B cell (primary cell): ENCODE measurements around the gene ATP12A. TPM values are rescaled to one million over a fixed set of nuclear protein-coding genes. Genes with fewer than 3 reads are reported as not detected.

Experiments
- ATAC-seq: fragments of 200-7000 bp; cut with Tn5 transposase; one replicate; pipeline ENCODE4 v1.10.0; 2021; ENCODE audit warnings: low read depth, mild to moderate bottlenecking, moderate number of reproducible peaks, moderate library complexity
- CTCF ChIA-PET: fragments of 350-600 bp; sonication (Branson Sonifier 250); formaldehyde crosslinking; loops from one replicate; lab custom pipeline; 2021; ENCODE audit warnings: antibody characterized with exemption, inconsistent platforms; lab: Charles Lee
- POLR2A ChIA-PET: fragments of 350-600 bp; sonication (Branson Sonifier 250); formaldehyde crosslinking; loops from one replicate; lab custom pipeline; 2021; ENCODE audit warnings: antibody characterized with exemption; lab: Charles Lee
- DNase-seq: peaks from one replicate; pipeline ENCODE4 v3.0.0; 2013
- H2AFZ ChIP-seq: 2 replicates; pipeline ENCODE4 v1.6.1; 2012; ENCODE audit warnings: mild to moderate bottlenecking, low read depth, low read length; ENCODE audit not compliant: insufficient read depth, poor library complexity, severe bottlenecking
- H3K27ac ChIP-seq, 2 donors: 1 replicate in 1 of 2; 2 replicates in 1 of 2; pipeline ENCODE4 v1.5.1; 2012 to 2013; ENCODE audit warnings: low read length in 2 of 2, mild to moderate bottlenecking in 2 of 2, moderate library complexity in 1 of 2
- H3K27me3 ChIP-seq, 4 experiments: fragments of 200-600 bp in 1 of 4; sonication (generic) in 1 of 4; replicated peaks in 1 of 4; 1 replicate in 2 of 4; 2 replicates in 2 of 4; pipeline versions ENCODE4 v1.6.1 to v1.7.0; 2013 to 2016; ENCODE audit warnings: low read length in 3 of 4, mild to moderate bottlenecking in 2 of 4, mixed read lengths in 1 of 4, moderate library complexity in 1 of 4; ENCODE audit not compliant: insufficient read depth in 4 of 4, control insufficient read depth in 3 of 4; ENCODE audit errors: control extremely low read depth in 1 of 4
- H3K36me3 ChIP-seq, 2 experiments: replicated peaks in 1 of 2; 1 replicate in 1 of 2; 2 replicates in 1 of 2; pipeline versions ENCODE4 v1.6.1 to v1.7.1; 2013; ENCODE audit warnings: low read length in 1 of 2; ENCODE audit not compliant: insufficient read depth in 2 of 2, control insufficient read depth in 1 of 2; ENCODE audit errors: control extremely low read depth in 1 of 2, extremely low read depth in 1 of 2
- H3K4me1 ChIP-seq, 2 donors: fragments of 200-600 bp in 1 of 2; sonication (generic) in 1 of 2; 1 replicate in 1 of 2; 2 replicates in 1 of 2; pipeline versions ENCODE4 v1.5.1 to v1.6.1; 2013 to 2017; ENCODE audit warnings: low read length in 2 of 2; ENCODE audit not compliant: control insufficient read depth in 2 of 2, insufficient read depth in 2 of 2
- H3K4me2 ChIP-seq: replicated peaks from 2 replicates; pipeline ENCODE3; 2012; ENCODE audit warnings: mild to moderate bottlenecking, low read depth, low read length; ENCODE audit not compliant: poor library complexity, severe bottlenecking
- H3K4me3 ChIP-seq, 5 experiments: fragments of 200-600 bp in 1 of 5; sonication (generic) in 1 of 5; 1 replicate in 3 of 5; 2 replicates in 2 of 5; pipeline versions ENCODE4 v1.5.1 to v1.7.0; 2011 to 2016; ENCODE audit warnings: low read length in 4 of 5, mild to moderate bottlenecking in 4 of 5, low read depth in 2 of 5, control low read depth in 1 of 5, moderate library complexity in 1 of 5; ENCODE audit not compliant: insufficient read depth in 1 of 5; ENCODE audit errors: control extremely low read depth in 1 of 5, extremely low read depth in 1 of 5
- H3K79me2 ChIP-seq: fragments of 200-600 bp; sonication (generic); one replicate; pipeline ENCODE4 v1.6.0; 2016; ENCODE audit warnings: low read length; ENCODE audit not compliant: control insufficient read depth, insufficient read depth
- H3K9ac ChIP-seq: fragments of 200-600 bp; sonication (generic); 2 replicates; pipeline ENCODE4 v1.6.1; 2017; ENCODE audit warnings: mild to moderate bottlenecking, low read length, moderate library complexity
- H3K9me3 ChIP-seq, 3 donors: one replicate each; pipeline versions ENCODE4 v1.6.1 to v1.7.1; 2013; ENCODE audit warnings: low read length in 2 of 3; ENCODE audit not compliant: control insufficient read depth in 2 of 3, insufficient read depth in 1 of 3; ENCODE audit errors: control extremely low read depth in 1 of 3
- H4K20me1 ChIP-seq: 2 replicates; pipeline ENCODE4 v1.6.0; 2012; ENCODE audit warnings: mild to moderate bottlenecking, low read length; ENCODE audit not compliant: insufficient read depth, control insufficient read depth, poor library complexity, severe bottlenecking
- H3K27ac Mint-ChIP-seq: one replicate; pipeline ENCODE4 v1.8.0; 2021; ENCODE audit warnings: mixed read lengths
- H3K27me3 Mint-ChIP-seq: one replicate; pipeline ENCODE4 v1.8.0; 2021; ENCODE audit warnings: mixed read lengths
- H3K4me1 Mint-ChIP-seq: one replicate; pipeline ENCODE4 v1.8.0; 2021; ENCODE audit warnings: mixed read lengths
- H3K4me3 Mint-ChIP-seq: one replicate; pipeline ENCODE4 v1.8.0; 2021; ENCODE audit warnings: mixed read lengths
- H3K9me3 Mint-ChIP-seq: one replicate; pipeline ENCODE4 v1.8.0; 2022; ENCODE audit warnings: mixed read lengths; ENCODE audit not compliant: insufficient read depth
- EZH2 ChIP-seq: IDR thresholded peaks from 2 replicates; pipeline ENCODE4 v1.6.1; 2012; ENCODE audit warnings: borderline replicate concordance, low read depth, mild to moderate bottlenecking, moderate library complexity, low read length; ENCODE audit not compliant: insufficient read depth, poor library complexity, severe bottlenecking
- WGBS: methylation state at CpG from one replicate; pipeline ENCODE4 v1.1.5; 2013; ENCODE audit warnings: missing lambda C conversion rate; ENCODE audit not compliant: insufficient coverage; 5-methylcytosine and 5-hydroxymethylcytosine counted together
- intact Hi-C: fragments of 100-400 bp; cut with micrococcal nuclease; formaldehyde crosslinking; loops from one replicate; pipeline ENCODE4 v1.10.0; 2022
- polyA plus RNA-seq: library from polyadenylated mRNA; depleted of rRNA; stranded (reverse); fragments of >200 nt; gene quantifications from 2 replicates; pipeline ENCODE4 v1.2.3, GENCODE V29; 2012
- total RNA-seq, 2 donors: library from RNA; stranded (reverse); fragments of 120-200 nt in 1 of 2; gene quantifications; 1 replicate in 1 of 2; 2 replicates in 1 of 2; pipeline versions ENCODE4 v1.2.3 to v1.2.4, GENCODE V29; 2013 to 2022
- TF ChIP-seq, protein P1 (sequence below): fragments of 200-600 bp; IDR thresholded peaks from one replicate; pipeline ENCODE4 v1.8.0; 2022; ENCODE audit warnings: antibody characterized with exemption, mild to moderate bottlenecking

ATP12A gene
- total and polyA plus RNA-seq, 2 donors (not counting 1 experiment from before 2014, with no cell fraction given) = not detected

DNA sequence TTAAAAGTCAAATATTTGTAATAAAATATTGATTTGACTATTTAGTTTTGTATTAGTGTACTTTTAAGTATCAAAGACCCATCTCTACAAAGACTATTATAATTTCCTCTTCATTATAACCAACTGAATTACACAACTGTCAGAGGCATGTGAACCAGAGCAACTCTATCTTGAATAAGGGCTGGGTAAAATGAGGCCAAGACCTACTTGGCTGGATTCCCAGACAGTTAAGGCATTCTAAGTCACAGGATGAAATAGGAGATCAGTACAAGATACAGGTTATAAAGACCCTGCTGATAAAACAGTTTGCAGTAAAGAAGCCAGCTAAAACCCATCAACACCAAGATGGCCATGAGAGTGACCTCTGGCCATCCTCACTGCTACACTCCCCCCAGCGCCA is 36.2 kb upstream of the ATP12A start:
- Mint-ChIP-seq H3K27ac (no peak overlapping the region), H3K4me3 (no peak overlapping the region), H3K4me1 (no peaks in the 10 kb centered on the region), H3K9me3 (no peaks in the 10 kb centered on the region), H3K27me3 (peaks cover 22% of the 10 kb centered on the region)
- TF ChIP-seq, protein P1, sequence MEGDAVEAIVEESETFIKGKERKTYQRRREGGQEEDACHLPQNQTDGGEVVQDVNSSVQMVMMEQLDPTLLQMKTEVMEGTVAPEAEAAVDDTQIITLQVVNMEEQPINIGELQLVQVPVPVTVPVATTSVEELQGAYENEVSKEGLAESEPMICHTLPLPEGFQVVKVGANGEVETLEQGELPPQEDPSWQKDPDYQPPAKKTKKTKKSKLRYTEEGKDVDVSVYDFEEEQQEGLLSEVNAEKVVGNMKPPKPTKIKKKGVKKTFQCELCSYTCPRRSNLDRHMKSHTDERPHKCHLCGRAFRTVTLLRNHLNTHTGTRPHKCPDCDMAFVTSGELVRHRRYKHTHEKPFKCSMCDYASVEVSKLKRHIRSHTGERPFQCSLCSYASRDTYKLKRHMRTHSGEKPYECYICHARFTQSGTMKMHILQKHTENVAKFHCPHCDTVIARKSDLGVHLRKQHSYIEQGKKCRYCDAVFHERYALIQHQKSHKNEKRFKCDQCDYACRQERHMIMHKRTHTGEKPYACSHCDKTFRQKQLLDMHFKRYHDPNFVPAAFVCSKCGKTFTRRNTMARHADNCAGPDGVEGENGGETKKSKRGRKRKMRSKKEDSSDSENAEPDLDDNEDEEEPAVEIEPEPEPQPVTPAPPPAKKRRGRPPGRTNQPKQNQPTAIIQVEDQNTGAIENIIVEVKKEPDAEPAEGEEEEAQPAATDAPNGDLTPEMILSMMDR = no peak
- TF ChIP-seq EZH2 = no peak
- Histone ChIP-seq H3K79me2 (no peaks in the 10 kb centered on the region), H4K20me1 (no peaks in the 10 kb centered on the region), H3K4me3 (no peak overlapping the region), H3K27ac (no peak overlapping the region), H3K36me3 (no peaks in the 10 kb centered on the region), H2AFZ (no peak overlapping the region), H3K9ac (no peak overlapping the region), H3K4me2 (no peak overlapping the region), H3K27me3 (no peaks in the 10 kb centered on the region), H3K4me1 (no peaks in the 10 kb centered on the region), H3K9me3 (no peaks in the 10 kb centered on the region)
- no peak for DNase-seq
- POLR2A ChIA-PET = no interaction called here
- CTCF ChIA-PET = interaction anchor here (1.1 kb wide), 1 partner anchor 10 kb away, joined by 3 read pairs; no protein-coding TSS in a partner anchor
- intact Hi-C loops = no loop called here
- no CpG with 5 or more reads among the region's 1 CpG for WGBS
- ATAC-seq = no peak

DNA sequence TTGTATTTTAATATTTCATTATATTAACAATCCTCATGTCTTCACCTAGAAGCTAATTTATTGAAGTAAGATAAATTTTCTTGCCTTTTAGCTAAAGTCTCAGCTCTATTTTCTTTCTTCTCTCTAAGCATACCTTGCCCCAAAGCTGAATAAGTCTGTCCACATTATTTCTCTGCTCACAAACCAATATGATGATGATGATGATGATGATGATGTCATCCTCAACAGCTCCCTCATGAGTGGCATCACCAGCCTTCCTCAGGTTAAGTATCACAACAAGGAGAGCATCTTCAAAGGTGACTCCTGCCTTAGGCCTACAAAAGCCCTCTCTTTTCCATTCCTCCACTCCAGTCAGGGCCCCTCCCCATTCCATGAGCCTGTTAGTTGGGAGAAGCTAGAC is 31.9 kb upstream of the ATP12A start:
- no peak overlapping the region for H3K9ac ChIP-seq
- no peaks in the 10 kb centered on the region for H3K4me1 ChIP-seq
- no peaks in the 10 kb centered on the region for H3K9me3 Mint-ChIP-seq
- intact Hi-C loops = no loop called here
- no peak overlapping the region for H3K4me3 Mint-ChIP-seq
- H3K36me3 ChIP-seq = no peaks in the 10 kb centered on the region
- no peaks in the 10 kb centered on the region for H4K20me1 ChIP-seq
- H3K4me1 Mint-ChIP-seq = no peaks in the 10 kb centered on the region
- H3K79me2 ChIP-seq = no peaks in the 10 kb centered on the region
- H3K9me3 ChIP-seq = no peaks in the 10 kb centered on the region
- POLR2A ChIA-PET = no interaction called here
- H3K27me3 Mint-ChIP-seq = peaks cover 21% of the 10 kb centered on the region
- H3K27ac ChIP-seq = no peak overlapping the region
- DNase-seq (no peak), ATAC-seq (no peak)
- H3K4me2 ChIP-seq = no peak overlapping the region
- CTCF ChIA-PET = no interaction called here
- no peak overlapping the region for H2AFZ ChIP-seq
- no peak overlapping the region for H3K4me3 ChIP-seq
- H3K27ac Mint-ChIP-seq = no peak overlapping the region
- peaks cover 0 to 6% (median 0%) of the 10 kb centered on the region in 4 experiments for H3K27me3 ChIP-seq
- TF ChIP-seq, protein P1 = no peak
- no peak for TF ChIP-seq EZH2
